D341Med (cell line): ENCODE results near the gene CDX1.
"Not testable (repeated sequence)": the region's sequence is repeated elsewhere in the genome, so short reads cannot be mapped to it uniquely, and the experiment has no call there.

ENCODE experiments used
- DNase-seq: peaks from one replicate; pipeline ENCODE4 v3.0.0; 2012; ENCODE audit warnings: low spot score

CDX1 gene

DNA sequence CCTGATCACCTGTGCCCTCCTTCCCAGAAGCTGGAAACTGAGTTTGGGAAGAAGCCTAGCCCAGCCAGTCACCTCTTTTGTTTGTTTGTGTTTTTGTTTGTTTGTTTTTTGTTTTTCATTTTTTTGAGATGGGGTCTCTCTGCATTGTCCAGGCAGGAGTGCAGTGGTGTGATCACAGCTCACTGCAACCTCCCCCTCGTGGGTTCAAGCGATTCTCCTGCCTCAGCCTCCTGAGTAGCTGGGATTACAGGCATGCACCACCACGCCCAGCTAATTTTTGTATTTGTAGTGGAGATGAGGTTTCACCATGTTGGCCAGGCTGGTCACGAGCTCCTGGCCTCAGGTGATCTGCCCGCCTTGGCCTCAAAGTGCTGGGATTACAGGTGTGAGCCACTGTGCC lies 67.1 kb downstream of the CDX1 start:
- not testable (repeated sequence) for DNase-seq
